Measurements from ENCODE around the gene FBXO47.

The FBXO47 gene, protein sequence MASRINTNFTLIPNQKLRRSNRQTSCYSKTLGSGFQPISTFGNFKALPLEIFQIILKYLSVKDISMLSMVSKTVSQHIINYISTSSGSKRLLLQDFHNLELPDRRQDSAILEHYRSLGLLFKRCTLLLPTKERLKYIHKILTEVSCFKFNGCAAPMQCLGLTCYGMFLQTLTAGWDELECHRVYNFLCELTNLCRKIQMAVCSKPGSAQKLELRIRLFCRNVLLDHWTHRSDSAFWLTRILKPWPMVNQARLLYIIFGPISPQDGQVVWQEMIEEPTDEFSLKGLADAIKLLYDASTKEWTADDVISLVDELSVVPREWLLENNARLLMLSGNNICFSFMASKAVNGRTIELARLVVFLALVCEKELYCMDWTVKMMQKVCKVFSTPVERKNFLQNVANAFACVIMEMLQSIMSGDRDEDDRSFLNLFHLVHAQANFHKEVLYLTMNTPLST

DNA sequence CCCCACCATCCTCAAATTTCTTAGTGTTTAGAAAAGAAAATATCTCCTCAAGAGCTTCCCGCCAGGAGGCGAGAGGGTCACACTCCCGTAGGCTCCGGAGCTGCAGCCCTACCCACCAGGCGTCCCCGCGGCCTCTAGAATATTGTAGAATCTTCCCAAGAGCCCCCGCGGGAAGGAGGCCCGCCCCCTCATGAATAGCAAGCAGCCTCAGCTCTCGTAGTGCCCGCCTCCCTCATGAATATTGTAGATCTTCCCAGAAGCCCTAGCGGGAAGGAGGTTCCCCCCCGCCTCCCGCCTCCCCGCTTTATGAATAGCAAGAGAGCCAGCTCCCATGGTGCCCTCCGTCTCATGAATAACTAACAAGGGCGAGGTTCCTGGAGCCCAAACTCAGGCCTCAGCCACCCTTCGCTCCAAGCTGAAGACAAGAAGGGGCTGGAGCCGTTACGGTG lies at the start of gene FBXO47:
Gene FBXO47 (minus strand): TSS at position 114 of the 449 bp plus-strand sequence. CDS start 4,378 bp downstream, outside the sequence.
- DNase-seq (ENCODE audit: low read depth), result peak; percentile 66
- TF ChIP-seq, protein P1, sequence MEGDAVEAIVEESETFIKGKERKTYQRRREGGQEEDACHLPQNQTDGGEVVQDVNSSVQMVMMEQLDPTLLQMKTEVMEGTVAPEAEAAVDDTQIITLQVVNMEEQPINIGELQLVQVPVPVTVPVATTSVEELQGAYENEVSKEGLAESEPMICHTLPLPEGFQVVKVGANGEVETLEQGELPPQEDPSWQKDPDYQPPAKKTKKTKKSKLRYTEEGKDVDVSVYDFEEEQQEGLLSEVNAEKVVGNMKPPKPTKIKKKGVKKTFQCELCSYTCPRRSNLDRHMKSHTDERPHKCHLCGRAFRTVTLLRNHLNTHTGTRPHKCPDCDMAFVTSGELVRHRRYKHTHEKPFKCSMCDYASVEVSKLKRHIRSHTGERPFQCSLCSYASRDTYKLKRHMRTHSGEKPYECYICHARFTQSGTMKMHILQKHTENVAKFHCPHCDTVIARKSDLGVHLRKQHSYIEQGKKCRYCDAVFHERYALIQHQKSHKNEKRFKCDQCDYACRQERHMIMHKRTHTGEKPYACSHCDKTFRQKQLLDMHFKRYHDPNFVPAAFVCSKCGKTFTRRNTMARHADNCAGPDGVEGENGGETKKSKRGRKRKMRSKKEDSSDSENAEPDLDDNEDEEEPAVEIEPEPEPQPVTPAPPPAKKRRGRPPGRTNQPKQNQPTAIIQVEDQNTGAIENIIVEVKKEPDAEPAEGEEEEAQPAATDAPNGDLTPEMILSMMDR (IDR thresholded peaks at IDR 0.05; ENCODE audit: low read depth, low read length, missing control alignments), result no peak
- H3K4me3 ChIP-seq (ENCODE audit: low read depth, low read length), result peak within 1 kb of the TSS; percentile 14; the same call in 1 of the 2 replicates

DNA sequence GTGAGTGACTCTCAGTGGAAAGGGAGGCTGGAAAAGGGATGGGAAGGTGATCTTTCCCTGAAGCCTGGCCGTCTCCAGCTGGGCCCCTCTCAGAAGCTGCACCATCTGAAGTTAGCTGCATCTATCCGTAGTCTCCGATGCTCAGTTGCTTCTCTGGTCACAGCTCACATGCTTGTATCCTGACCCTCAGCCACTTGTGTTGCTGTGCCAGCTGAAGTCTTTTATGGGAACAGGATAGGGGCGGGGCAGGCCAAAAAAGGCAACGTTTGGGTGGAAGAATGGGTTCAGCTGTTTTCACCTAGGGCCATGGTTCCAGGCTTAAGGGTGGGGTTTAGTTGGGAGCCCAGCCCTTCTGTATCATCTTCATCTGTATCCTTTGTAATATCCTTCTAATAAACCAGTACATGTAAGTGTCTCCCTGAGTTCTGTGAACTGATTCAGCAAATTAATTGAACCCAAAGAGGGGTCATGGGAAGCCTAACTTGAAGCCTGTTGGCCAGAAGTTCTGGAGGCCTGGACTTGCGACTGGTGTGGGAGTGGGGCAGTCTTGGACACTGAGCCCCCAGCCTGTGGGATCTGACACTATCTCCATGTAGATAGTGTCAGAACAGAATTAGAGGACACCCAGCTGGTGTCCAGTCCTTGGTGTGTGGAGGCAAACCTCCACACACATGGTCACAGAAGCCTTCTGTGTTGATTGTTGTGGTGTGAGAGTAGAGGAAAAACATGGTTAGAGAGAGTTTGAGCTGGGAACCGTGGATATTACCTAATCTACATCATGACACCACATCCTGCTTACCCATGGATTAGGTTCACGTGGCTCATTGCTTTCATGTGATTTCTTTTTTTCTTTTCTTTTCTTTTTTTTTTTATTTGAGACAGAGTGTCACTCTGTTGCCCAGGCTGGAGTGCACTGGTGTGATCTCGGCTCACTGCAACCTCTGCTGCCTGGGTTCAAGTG lies 49.3 kb upstream of the FBXO47 start:
- H3K4me3 ChIP-seq (ENCODE audit: low read depth, low read length), result no peak overlapping the region
- TF ChIP-seq, protein P1 (IDR thresholded peaks at IDR 0.05; ENCODE audit: low read depth, low read length, missing control alignments), result no peak
- no peak for DNase-seq (ENCODE audit: low read depth)

DNA sequence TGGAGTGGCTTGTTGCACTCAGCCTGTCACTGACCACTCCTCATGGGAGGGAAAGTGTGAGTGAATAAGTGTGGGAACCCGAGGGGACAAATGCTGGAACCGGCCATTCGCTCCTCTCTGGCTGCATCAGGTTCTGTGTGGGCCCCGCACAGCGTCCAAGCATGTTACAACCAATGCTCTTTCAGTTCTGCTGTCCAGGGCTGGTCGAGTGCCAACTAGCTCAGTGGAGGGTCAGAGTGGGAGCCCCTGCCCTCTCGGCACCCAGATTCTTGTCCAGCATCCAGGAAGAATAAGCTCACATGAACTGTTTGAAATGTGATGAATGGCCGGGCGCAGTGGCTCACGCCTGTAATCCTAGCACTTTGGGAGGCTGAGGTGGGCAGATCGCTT lies 48.3 kb upstream of the FBXO47 start:
- TF ChIP-seq, protein P1 (IDR thresholded peaks at IDR 0.05; ENCODE audit: low read depth, low read length, missing control alignments), result no peak
- no peak overlapping the region for H3K4me3 ChIP-seq (ENCODE audit: low read depth, low read length)
- no peak for DNase-seq (ENCODE audit: low read depth)

DNA sequence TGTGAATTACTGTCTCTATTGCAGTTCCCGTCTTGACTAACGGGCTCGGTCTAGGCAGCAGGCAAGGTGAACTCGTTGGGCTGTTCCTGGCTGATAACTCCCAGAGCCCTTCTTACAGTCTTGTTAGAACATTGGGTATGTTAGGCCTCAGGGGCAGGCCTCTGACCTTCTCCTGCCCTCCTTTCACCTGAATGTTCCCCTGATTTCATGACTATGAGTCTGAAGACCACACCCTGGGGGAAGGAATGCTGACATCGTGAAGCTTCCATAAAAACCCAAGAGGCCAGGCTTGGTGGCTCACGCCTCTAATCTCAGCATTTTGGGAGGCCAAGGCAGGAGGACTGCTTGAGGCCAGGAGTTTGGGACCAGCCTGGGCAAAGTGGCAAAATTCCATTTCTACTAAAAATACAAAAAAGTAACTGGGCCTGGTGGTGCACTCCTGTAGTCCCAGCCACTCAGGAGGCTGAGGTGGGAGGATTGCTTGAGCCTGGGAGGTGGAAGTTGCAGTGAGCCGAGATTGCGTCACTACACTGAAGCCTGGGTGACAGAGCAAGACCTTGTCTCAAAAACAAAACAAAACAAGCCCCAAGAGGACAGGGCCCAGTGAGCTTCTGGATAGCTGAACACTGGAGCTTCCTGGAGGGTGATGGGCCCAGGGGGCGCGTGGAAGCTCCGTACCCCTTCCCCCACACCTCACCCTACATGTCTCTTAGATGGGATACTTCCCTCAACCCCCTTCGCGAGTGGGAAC lies 47.8 kb upstream of the FBXO47 start:
- TF ChIP-seq, protein P1 (IDR thresholded peaks at IDR 0.05; ENCODE audit: low read depth, low read length, missing control alignments), result no peak
- H3K4me3 ChIP-seq (ENCODE audit: low read depth, low read length), result no peak overlapping the region
- DNase-seq (ENCODE audit: low read depth), result no peak

DNA sequence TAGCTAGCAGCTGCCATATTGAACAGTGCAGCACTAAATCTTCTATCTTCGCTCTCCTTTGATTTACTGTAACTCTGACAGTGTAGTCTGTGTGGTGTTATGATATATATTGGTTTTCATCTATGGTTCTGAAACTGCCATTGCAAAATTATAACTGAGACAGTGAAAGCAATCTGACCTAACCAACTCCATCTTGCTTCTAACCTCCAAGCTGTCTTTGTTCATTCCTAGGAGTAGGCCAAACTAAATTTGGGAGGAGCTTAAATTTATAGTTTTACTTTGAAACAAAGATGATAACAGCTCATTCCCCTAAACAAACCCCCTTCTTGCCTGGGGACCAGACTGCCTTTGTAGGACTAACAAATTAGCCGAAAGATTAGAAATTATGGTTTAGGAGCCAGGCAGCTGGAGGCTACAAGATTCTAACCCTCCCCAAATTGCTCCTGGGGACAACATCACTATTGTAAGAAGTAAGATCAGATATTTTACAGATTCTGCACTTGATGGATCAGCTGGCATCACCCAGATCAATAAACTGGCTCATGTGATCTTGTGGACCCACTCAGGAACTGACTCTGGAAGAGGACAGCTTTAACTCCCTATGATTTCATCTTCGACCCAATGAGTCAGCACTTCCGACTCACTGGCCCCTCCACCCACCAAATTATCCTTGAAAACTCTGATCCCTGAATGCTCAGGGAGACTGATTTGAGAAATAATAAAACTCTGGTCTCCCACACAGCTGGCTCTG lies 47.0 kb upstream of the FBXO47 start:
- TF ChIP-seq, protein P1 (IDR thresholded peaks at IDR 0.05; ENCODE audit: low read depth, low read length, missing control alignments), result no peak
- DNase-seq (ENCODE audit: low read depth), result no peak
- no peak overlapping the region for H3K4me3 ChIP-seq (ENCODE audit: low read depth, low read length)

DNA sequence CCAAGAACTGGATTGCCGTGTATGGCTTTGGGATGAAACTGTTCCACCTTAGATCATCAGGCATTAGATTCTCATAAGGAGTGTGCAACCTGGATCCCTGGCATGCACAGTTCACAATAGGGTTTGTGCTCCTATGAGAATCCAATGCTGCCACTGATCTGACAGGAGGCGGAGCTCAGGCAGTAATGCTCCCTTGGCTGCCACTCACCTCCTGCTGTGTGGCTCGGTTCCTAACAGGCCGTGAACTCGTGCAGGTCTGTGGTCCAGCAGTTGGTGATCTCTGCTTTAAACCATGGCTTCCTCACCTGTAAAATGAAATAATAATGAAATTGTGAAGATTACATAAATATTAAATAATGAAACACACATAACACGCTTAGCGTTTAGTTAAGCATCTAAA lies 45.5 kb upstream of the FBXO47 start:
- no peak for DNase-seq (ENCODE audit: low read depth)
- TF ChIP-seq, protein P1 (IDR thresholded peaks at IDR 0.05; ENCODE audit: low read depth, low read length, missing control alignments), result no peak
- no peak overlapping the region for H3K4me3 ChIP-seq (ENCODE audit: low read depth, low read length)

Data from GM12864 (cell line).